GM10248 (cell line): ENCODE measurements around the gene LSM3.
A peak's percentile ranks its signal among the peaks of the same experiment; 100 is the strongest.

Experiments
- CTCF ChIA-PET: fragments of 300-600 bp; sonication (Branson Sonifier 250); formaldehyde crosslinking; extraction: SDS; loops from one replicate; lab custom pipeline; 2021; ENCODE audit warnings: antibody characterized with exemption; lab: Yijun Ruan, JAX
- POLR2A ChIA-PET: fragments of 350-650 bp; sonication (Branson Sonifier 250); formaldehyde crosslinking; extraction: SDS; loops from one replicate; lab custom pipeline; 2020; ENCODE audit warnings: antibody characterized with exemption; lab: Yijun Ruan, JAX
- DNase-seq: peaks from one replicate; pipeline ENCODE4 v3.0.0; 2012; ENCODE audit errors: extremely low spot score
- CTCF ChIP-seq: IDR thresholded peaks from 2 replicates; pipeline ENCODE4 v1.5.1; 2012; ENCODE audit warnings: mild to moderate bottlenecking, low read depth; ENCODE audit errors: extremely low read depth, missing control alignments, control extremely low read depth

LSM3 gene

GRCh38 chr3:14178247-14179113 is at the start of gene LSM3, which contains the start of gene XPC:
Gene LSM3, plus strand, starts transcription at chr3:14178817. Its CDS starts 44 bp downstream, at chr3:14178861.
Gene XPC, minus strand, starts transcription at chr3:14178601. Its CDS starts 33 bp downstream, at chr3:14178568.
- ChIA-PET POLR2A (interaction anchor here (0.5 to 1.6 kb wide), 8 partner anchors 10 to 473 kb away, joined by 3 to 10 read pairs (median 4); partner anchors contain the start of genes CCDC174 and TMEM43), CTCF (interaction anchor here (0.8 to 2.9 kb wide), 10 partner anchors 10 to 283 kb away, joined by 3 to 17 read pairs (median 4); partner anchors contain the start of genes CHCHD4 and TMEM43)
- peak; percentile 94 for DNase-seq
- no peak for TF ChIP-seq CTCF

DNA sequence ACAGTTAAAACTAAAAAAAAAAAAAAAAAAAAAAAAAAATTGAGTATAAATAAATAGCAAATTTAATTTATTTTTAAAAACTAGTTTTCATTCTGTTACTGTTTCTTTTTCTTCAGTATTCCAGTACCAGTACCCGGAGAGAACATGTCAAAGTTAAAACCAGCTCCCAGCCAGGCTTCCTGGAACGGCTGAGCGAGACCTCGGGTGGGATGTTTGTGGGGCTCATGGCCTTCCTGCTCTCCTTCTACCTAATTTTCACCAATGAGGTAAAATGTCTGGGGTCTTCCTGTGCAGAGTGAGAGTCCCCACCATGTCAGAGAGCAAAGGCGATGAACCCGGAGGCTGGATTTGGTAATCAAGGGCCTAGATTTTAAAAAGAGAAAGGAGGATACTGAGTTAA is 49.3 kb upstream of the LSM3 start:
- POLR2A ChIA-PET, result no interaction called here

GRCh38 chr3:14130230-14130629 is 48.4 kb upstream of the LSM3 start:
- TF ChIP-seq CTCF, result no peak
- ChIA-PET CTCF (interaction anchor here (1.9 kb wide), 1 partner anchor 14 kb away, joined by 4 read pairs; no protein-coding TSS in a partner anchor), POLR2A (no interaction called here)
- no peak for DNase-seq

More for the DNA sequence above, 49.3 kb upstream of the LSM3 start:
- TF ChIP-seq CTCF, result no peak
- DNase-seq, result no peak
- CTCF ChIA-PET, result no interaction called here

GRCh38 chr3:14130707-14131106 is 47.9 kb upstream of the LSM3 start:
- POLR2A ChIA-PET, result no interaction called here
- CTCF ChIA-PET, result interaction anchor here (1.4 to 1.9 kb wide), 2 partner anchors 13 to 15 kb away, joined by 3 to 4 read pairs; no protein-coding TSS in a partner anchor
- no peak for DNase-seq
- no peak for TF ChIP-seq CTCF

DNA sequence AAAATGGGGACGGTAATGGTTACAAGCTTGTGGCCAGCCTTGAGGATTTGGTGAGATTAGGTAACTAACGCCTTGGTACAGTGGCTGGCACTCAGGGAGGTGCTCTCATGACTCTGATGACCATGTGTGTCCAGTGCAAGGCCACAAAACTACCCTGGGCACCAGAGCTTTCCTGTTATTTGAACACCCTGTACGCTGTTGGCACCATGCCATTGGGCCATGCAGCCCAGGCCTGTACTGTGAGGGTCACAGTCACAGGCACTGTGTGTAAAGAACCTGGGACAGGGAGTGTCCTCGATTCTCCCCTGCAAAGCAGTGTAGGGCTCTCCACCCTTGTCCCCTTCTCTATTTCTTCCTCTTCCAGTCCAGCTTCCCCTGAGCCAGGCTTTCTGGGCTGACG is 47.5 kb upstream of the LSM3 start:
- DNase-seq, result no peak
- POLR2A ChIA-PET, result no interaction called here
- no peak for TF ChIP-seq CTCF
- CTCF ChIA-PET, result interaction anchor here (1.4 to 2.4 kb wide), 3 partner anchors 13 to 35 kb away, joined by 3 to 6 read pairs (median 4); no protein-coding TSS in a partner anchor

DNA sequence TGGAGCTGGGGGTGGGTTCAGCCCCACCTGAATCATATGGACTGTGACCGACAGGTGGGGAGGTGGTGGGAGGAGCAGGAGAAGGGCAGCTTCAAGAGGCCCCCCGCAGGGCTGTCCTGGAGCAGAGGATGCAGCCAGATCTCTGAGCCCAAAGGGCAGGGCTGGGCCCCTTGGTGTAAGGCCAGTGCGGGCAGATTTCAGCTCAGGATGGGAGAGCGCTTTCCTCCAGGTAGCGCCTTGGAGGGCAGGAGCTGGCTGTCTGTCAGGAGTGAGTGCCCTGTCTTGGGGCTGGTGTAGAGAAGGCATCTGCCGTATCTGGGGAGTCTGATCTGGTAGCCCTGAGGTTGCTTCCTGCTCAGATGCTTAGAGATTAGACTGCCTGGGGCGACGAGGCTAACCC is 46.5 kb upstream of the LSM3 start:
- CTCF ChIA-PET, result interaction anchor here (1.4 to 2.4 kb wide), 3 partner anchors 12 to 34 kb away, joined by 3 to 6 read pairs (median 4); no protein-coding TSS in a partner anchor
- no peak for DNase-seq
- no peak for TF ChIP-seq CTCF
- POLR2A ChIA-PET, result interaction anchor here (1.5 kb wide), 1 partner anchor 14 kb away, joined by 4 read pairs; no protein-coding TSS in a partner anchor
